ENCODE results near the gene STIM2.
"Not testable (repeated sequence)": the region's sequence is repeated elsewhere in the genome, so short reads cannot be mapped to it uniquely, and the experiment has no call there.

The STIM2 gene

GRCh38 chr4:26860157-26860921 lies at the start of gene STIM2:
Gene STIM2 (plus strand): TSS chr4:26860841.
- DNase-seq: peak; percentile 99

- DNase-seq: not testable (repeated sequence)
These were observed 49.1 kb upstream of the STIM2 start for GRCh38 chr4:26811571-26811970.

GRCh38 chr4:26812049-26812714 lies 48.5 kb upstream of the STIM2 start:
- no peak for DNase-seq

GRCh38 chr4:26813698-26814097 lies 46.9 kb upstream of the STIM2 start:
- DNase-seq: no peak

GRCh38 chr4:26815199-26815598 lies 45.4 kb upstream of the STIM2 start:
- DNase-seq: no peak

GRCh38 chr4:26815706-26816105 lies 44.9 kb upstream of the STIM2 start:
- no peak for DNase-seq

- no peak for DNase-seq
These were observed 41.6 kb upstream of the STIM2 start for GRCh38 chr4:26819026-26819425.

- DNase-seq: no peak
These were observed 41.1 kb upstream of the STIM2 start for GRCh38 chr4:26819478-26820095.

- DNase-seq: no peak
These were observed 40.3 kb upstream of the STIM2 start for GRCh38 chr4:26820346-26820745.

GRCh38 chr4:26821031-26821430 lies 39.6 kb upstream of the STIM2 start:
- DNase-seq: no peak

- DNase-seq: no peak
These were observed 38.8 kb upstream of the STIM2 start for GRCh38 chr4:26821677-26822503.

- no peak for DNase-seq
These were observed 38.1 kb upstream of the STIM2 start for GRCh38 chr4:26822546-26822945.

GRCh38 chr4:26822974-26823373 lies 37.7 kb upstream of the STIM2 start:
- not testable (repeated sequence) for DNase-seq

- no peak for DNase-seq
These were observed 37.1 kb upstream of the STIM2 start for GRCh38 chr4:26823583-26823982.

GRCh38 chr4:26824667-26825066 lies 36.0 kb upstream of the STIM2 start:
- DNase-seq: no peak

GRCh38 chr4:26826721-26827120 lies 33.9 kb upstream of the STIM2 start:
- no peak for DNase-seq

- not testable (repeated sequence) for DNase-seq
These were observed 33.3 kb upstream of the STIM2 start for GRCh38 chr4:26827336-26827735.

- no peak for DNase-seq
These were observed 32.8 kb upstream of the STIM2 start for GRCh38 chr4:26827798-26828197.

- DNase-seq: no peak
These were observed 31.6 kb upstream of the STIM2 start for GRCh38 chr4:26829018-26829417.

GRCh38 chr4:26830033-26830432 lies 30.6 kb upstream of the STIM2 start:
- no peak for DNase-seq

- DNase-seq: no peak
These were observed 29.9 kb upstream of the STIM2 start for GRCh38 chr4:26830701-26831100.

GRCh38 chr4:26836539-26836938 lies 24.1 kb upstream of the STIM2 start:
- DNase-seq: no peak

All from eye (tissue), 1 donor.